GM19351 (cell line): ENCODE results near the gene ZKSCAN3.
"Not testable (repeated sequence)": the region's sequence is repeated elsewhere in the genome, so short reads cannot be mapped to it uniquely, and the experiment has no call there.

ENCODE experiments used
- ATAC-seq: cut with Tn5 transposase; IDR thresholded peaks from one replicate; pipeline ENCODE4 v1.9.1; 2021; ENCODE audit warnings: mild to moderate bottlenecking, moderate library complexity; ENCODE audit not compliant: unreplicated experiment

The ZKSCAN3 gene

GRCh38 chr6:28340310-28341095, 9.2 kb upstream of the ZKSCAN3 start:
- ATAC-seq = no peak

- no peak for ATAC-seq
Measured at GRCh38 chr6:28343898-28344677, 5.7 kb upstream of the ZKSCAN3 start.

GRCh38 chr6:28345201-28345600, 4.5 kb upstream of the ZKSCAN3 start:
- ATAC-seq = no peak

- ATAC-seq = no peak
Measured at GRCh38 chr6:28347119-28347518, 2.6 kb upstream of the ZKSCAN3 start.

- no peak for ATAC-seq
Measured at GRCh38 chr6:28349344-28349891, 329 bp upstream of the ZKSCAN3 start.

- no peak for ATAC-seq
Measured at GRCh38 chr6:28351087-28351486, 1.3 kb downstream of the ZKSCAN3 start.

GRCh38 chr6:28351493-28351925, 1.8 kb downstream of the ZKSCAN3 start:
- ATAC-seq = no peak

GRCh38 chr6:28353356-28353755, 3.6 kb downstream of the ZKSCAN3 start:
- ATAC-seq = no peak

- ATAC-seq = no peak
Measured at GRCh38 chr6:28353981-28354676, 4.4 kb downstream of the ZKSCAN3 start.

- ATAC-seq = no peak
Measured at GRCh38 chr6:28354688-28355554, 5.2 kb downstream of the ZKSCAN3 start.

- ATAC-seq = peak; percentile 74
Measured at GRCh38 chr6:28355743-28356665, 6.3 kb downstream of the ZKSCAN3 start.

GRCh38 chr6:28356666-28357020, 6.9 kb downstream of the ZKSCAN3 start:
- no peak for ATAC-seq

GRCh38 chr6:28357036-28357435, 7.3 kb downstream of the ZKSCAN3 start:
- no peak for ATAC-seq

- not testable (repeated sequence) for ATAC-seq
Measured at GRCh38 chr6:28359562-28359961, 9.8 kb downstream of the ZKSCAN3 start.

- no peak for ATAC-seq
Measured at GRCh38 chr6:28360961-28361360, 11.2 kb downstream of the ZKSCAN3 start.

- ATAC-seq = not testable (repeated sequence)
Measured at GRCh38 chr6:28365590-28365989, 15.8 kb downstream of the ZKSCAN3 start.

- ATAC-seq = peak; percentile 81
Measured at GRCh38 chr6:28368522-28368921, 18.8 kb downstream of the ZKSCAN3 start.

GRCh38 chr6:28369463-28369862, 19.7 kb downstream of the ZKSCAN3 start:
- ATAC-seq = no peak

- ATAC-seq = no peak
Measured at GRCh38 chr6:28370440-28370839, 20.7 kb downstream of the ZKSCAN3 start.
